Measurements from ENCODE around the gene STAT5A. TPM values are rescaled to one million over a fixed set of nuclear protein-coding genes. Genes with fewer than 3 reads are reported as not detected.

The STAT5A gene
- polyA plus RNA-seq, 1 of the 3 experiments (the other 2 are of a cell fraction): 2.3 TPM

- H4K20me1 ChIP-seq (ENCODE audit: insufficient read depth): no peaks in the 10 kb centered on the region
- ChIA-PET CTCF (interaction anchor here (0.7 to 26.2 kb wide), 5 partner anchors 13 to 219 kb away, joined by 3 to 683 read pairs (median 34); no protein-coding TSS in a partner anchor), POLR2A (no interaction called here)
- H3K9me3 ChIP-seq: no peaks in the 10 kb centered on the region
- H3K4me1 ChIP-seq (ENCODE audit: control insufficient read depth in 1 of 2, insufficient read depth in 2 of 2, low read depth in 1 of 2, low read length in 1 of 2): peaks cover 0 to 15% of the 10 kb centered on the region in 2 experiments; a peak in 2 of 4 replicates
- no peaks in the 10 kb centered on the region for H3K27me3 ChIP-seq (ENCODE audit: insufficient read depth)
- no peaks in the 10 kb centered on the region for H3K9me2 ChIP-seq
- H3K79me2 ChIP-seq (ENCODE audit: insufficient read depth): no peaks in the 10 kb centered on the region
- WGBS (ENCODE audit: low lambda C conversion rate): 95% methylated on average over 4 of the region's 7 CpGs
- H3K36me3 ChIP-seq (replicated peaks in 1 of 2; ENCODE audit: control insufficient read depth in 1 of 2, insufficient read depth in 2 of 2, low read length in 1 of 2): peaks cover 4 to 5% of the 10 kb centered on the region in 2 experiments
- no peak for TF ChIP-seq NRF1 (IDR thresholded peaks at IDR 0.05; ENCODE audit: low read depth, low read length)
- TF ChIP-seq JUND (IDR thresholded peaks at IDR 0.05): no peak
- TF ChIP-seq ELF1 (IDR thresholded peaks at IDR 0.05): no peak
- no peak for TF ChIP-seq REST (IDR thresholded peaks at IDR 0.05; ENCODE audit: low read depth, low read length)
- no peak for TF ChIP-seq YY1 (IDR thresholded peaks at IDR 0.05; ENCODE audit: low read depth)
- no peak overlapping the region for H3K27ac ChIP-seq (ENCODE audit: low read depth in 2 of 2, low read length in 1 of 2)
- no peak overlapping the region for H3K4me2 ChIP-seq
- DNase-seq: no peak
- peaks cover 8% of the 10 kb centered on the region for H3F3A ChIP-seq (replicated peaks; ENCODE audit: insufficient read depth)
- H2AFZ ChIP-seq (ENCODE audit: low read depth): no peak overlapping the region
- H3K9ac ChIP-seq: no peak overlapping the region
- H3K4me3 ChIP-seq (ENCODE audit: low read depth in 2 of 2, low read length in 1 of 2): no peak overlapping the region
These were observed 20.1 kb downstream of the STAT5A start for GRCh38 chr17:42308446-42308845.

DNA sequence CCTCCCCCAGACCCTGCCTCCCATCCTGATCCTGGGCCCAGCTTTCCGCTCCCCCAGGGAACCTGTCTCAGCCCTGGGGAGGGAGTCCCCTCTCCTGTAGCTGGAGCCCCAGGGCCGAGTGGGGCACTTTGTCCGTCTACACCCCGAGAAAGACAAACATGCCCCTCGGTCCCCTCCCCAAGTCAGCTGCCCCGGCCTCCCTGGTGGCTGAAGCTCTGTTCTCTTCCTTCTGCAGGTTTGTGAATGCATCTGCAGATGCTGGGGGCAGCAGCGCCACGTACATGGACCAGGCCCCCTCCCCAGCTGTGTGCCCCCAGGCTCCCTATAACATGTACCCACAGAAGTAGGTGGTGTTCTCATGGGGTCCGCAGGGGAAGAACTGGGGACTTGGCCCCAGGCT lies 20.8 kb downstream of the STAT5A start:
- ChIA-PET CTCF (interaction anchor here (0.7 to 26.2 kb wide), 7 partner anchors 7 to 285 kb away, joined by 3 to 683 read pairs (median 3); no protein-coding TSS in a partner anchor), POLR2A (interaction anchor here (0.6 to 0.7 kb wide), 2 partner anchors 61 to 222 kb away, joined by 3 read pairs; no protein-coding TSS in a partner anchor)
- no peaks in the 10 kb centered on the region for H3K79me2 ChIP-seq (ENCODE audit: insufficient read depth)
- H4K20me1 ChIP-seq (ENCODE audit: insufficient read depth): no peaks in the 10 kb centered on the region
- TF ChIP-seq GATA2 (CRISPR knock-in tag; IDR thresholded peaks at IDR 0.05): no peak
- no peak for TF ChIP-seq NFIC (IDR thresholded peaks at IDR 0.05; ENCODE audit: borderline replicate concordance)
- TF ChIP-seq EP300 (IDR thresholded peaks at IDR 0.05; ENCODE audit: borderline replicate concordance in 1 of 2, low read depth in 1 of 2, low read length in 1 of 2): no peak
- TF ChIP-seq MEF2A (IDR thresholded peaks at IDR 0.05; ENCODE audit: borderline replicate concordance, low read depth): no peak
- TF ChIP-seq GABPA (IDR thresholded peaks at IDR 0.05; ENCODE audit: low read depth): no peak
- no peak for TF ChIP-seq FOXJ3 (CRISPR knock-in tag; IDR thresholded peaks at IDR 0.05)
- TF ChIP-seq RFX5 (IDR thresholded peaks at IDR 0.05; ENCODE audit: low read length): no peak
- no peak for TF ChIP-seq RCOR1 (IDR thresholded peaks at IDR 0.05; ENCODE audit: low read length)
- TF ChIP-seq JUND (IDR thresholded peaks at IDR 0.05): no peak
- no peak for TF ChIP-seq NRF1 (IDR thresholded peaks at IDR 0.05; ENCODE audit: low read depth, low read length)
- no peak for TF ChIP-seq TAF1 (IDR thresholded peaks at IDR 0.05; ENCODE audit: borderline replicate concordance, low read depth, low read length)
- TF ChIP-seq FOSL2 (IDR thresholded peaks at IDR 0.05; ENCODE audit: borderline replicate concordance, low read depth): no peak
- TF ChIP-seq MXI1 (IDR thresholded peaks at IDR 0.05; ENCODE audit: low read depth, low read length): no peak
- TF ChIP-seq TEAD4 (IDR thresholded peaks at IDR 0.05; ENCODE audit: borderline replicate concordance, insufficient read depth): no peak
- TF ChIP-seq, protein P1, sequence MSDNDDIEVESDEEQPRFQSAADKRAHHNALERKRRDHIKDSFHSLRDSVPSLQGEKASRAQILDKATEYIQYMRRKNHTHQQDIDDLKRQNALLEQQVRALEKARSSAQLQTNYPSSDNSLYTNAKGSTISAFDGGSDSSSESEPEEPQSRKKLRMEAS (IDR thresholded peaks at IDR 0.05; ENCODE audit: low read depth): no peak
- TF ChIP-seq, protein P2, sequence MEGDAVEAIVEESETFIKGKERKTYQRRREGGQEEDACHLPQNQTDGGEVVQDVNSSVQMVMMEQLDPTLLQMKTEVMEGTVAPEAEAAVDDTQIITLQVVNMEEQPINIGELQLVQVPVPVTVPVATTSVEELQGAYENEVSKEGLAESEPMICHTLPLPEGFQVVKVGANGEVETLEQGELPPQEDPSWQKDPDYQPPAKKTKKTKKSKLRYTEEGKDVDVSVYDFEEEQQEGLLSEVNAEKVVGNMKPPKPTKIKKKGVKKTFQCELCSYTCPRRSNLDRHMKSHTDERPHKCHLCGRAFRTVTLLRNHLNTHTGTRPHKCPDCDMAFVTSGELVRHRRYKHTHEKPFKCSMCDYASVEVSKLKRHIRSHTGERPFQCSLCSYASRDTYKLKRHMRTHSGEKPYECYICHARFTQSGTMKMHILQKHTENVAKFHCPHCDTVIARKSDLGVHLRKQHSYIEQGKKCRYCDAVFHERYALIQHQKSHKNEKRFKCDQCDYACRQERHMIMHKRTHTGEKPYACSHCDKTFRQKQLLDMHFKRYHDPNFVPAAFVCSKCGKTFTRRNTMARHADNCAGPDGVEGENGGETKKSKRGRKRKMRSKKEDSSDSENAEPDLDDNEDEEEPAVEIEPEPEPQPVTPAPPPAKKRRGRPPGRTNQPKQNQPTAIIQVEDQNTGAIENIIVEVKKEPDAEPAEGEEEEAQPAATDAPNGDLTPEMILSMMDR (IDR thresholded peaks at IDR 0.05): no peak
- no peak for TF ChIP-seq FOXM1 (IDR thresholded peaks at IDR 0.05; ENCODE audit: low read depth)
- TF ChIP-seq, protein P3, sequence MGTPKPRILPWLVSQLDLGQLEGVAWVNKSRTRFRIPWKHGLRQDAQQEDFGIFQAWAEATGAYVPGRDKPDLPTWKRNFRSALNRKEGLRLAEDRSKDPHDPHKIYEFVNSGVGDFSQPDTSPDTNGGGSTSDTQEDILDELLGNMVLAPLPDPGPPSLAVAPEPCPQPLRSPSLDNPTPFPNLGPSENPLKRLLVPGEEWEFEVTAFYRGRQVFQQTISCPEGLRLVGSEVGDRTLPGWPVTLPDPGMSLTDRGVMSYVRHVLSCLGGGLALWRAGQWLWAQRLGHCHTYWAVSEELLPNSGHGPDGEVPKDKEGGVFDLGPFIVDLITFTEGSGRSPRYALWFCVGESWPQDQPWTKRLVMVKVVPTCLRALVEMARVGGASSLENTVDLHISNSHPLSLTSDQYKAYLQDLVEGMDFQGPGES (IDR thresholded peaks at IDR 0.05; ENCODE audit: low read depth, low read length): no peak
- TF ChIP-seq, protein P4, sequence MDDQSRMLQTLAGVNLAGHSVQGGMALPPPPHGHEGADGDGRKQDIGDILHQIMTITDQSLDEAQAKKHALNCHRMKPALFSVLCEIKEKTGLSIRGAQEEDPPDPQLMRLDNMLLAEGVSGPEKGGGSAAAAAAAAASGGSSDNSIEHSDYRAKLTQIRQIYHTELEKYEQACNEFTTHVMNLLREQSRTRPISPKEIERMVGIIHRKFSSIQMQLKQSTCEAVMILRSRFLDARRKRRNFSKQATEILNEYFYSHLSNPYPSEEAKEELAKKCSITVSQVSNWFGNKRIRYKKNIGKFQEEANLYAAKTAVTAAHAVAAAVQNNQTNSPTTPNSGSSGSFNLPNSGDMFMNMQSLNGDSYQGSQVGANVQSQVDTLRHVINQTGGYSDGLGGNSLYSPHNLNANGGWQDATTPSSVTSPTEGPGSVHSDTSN (IDR thresholded peaks at IDR 0.05): no peak
- H3K4me3 ChIP-seq (ENCODE audit: low read depth in 2 of 2, low read length in 1 of 2): no peak overlapping the region
- H3K27me3 ChIP-seq (ENCODE audit: insufficient read depth): no peaks in the 10 kb centered on the region
- H3K36me3 ChIP-seq (replicated peaks in 1 of 2; ENCODE audit: control insufficient read depth in 1 of 2, insufficient read depth in 2 of 2, low read length in 1 of 2): peaks cover 5 to 11% of the 10 kb centered on the region in 2 experiments
- peaks cover 8% of the 10 kb centered on the region for H3F3A ChIP-seq (replicated peaks; ENCODE audit: insufficient read depth)
- H3K9ac ChIP-seq: no peak overlapping the region
- no peaks in the 10 kb centered on the region for H3K9me3 ChIP-seq
- DNase-seq: no peak
- H3K4me1 ChIP-seq (ENCODE audit: control insufficient read depth in 1 of 2, insufficient read depth in 2 of 2, low read depth in 1 of 2, low read length in 1 of 2): peaks cover 0 to 15% of the 10 kb centered on the region in 2 experiments; a peak in 2 of 4 replicates
- no peak overlapping the region for H3K27ac ChIP-seq (ENCODE audit: low read depth in 2 of 2, low read length in 1 of 2)
- WGBS (ENCODE audit: low lambda C conversion rate): 91% methylated on average over 8 of the region's 9 CpGs
- H3K9me2 ChIP-seq: no peaks in the 10 kb centered on the region
- H3K4me2 ChIP-seq: no peak overlapping the region
- no peak overlapping the region for H2AFZ ChIP-seq (ENCODE audit: low read depth)
